HepG2 (cell line): ENCODE results near the gene RAD18. TPM values are rescaled to one million over a fixed set of nuclear protein-coding genes. Genes with fewer than 3 reads are reported as not detected.

Experiments
- ATAC-seq: fragments of 200-7000 bp; cut with Tn5 transposase; 3 replicates; pipeline ENCODE4 v1.9.1; 2020; ENCODE audit warnings: mild to moderate bottlenecking, moderate library complexity
- BruUV-seq: library from RNA; stranded (reverse); fragments of 400-500 nt; replicated peaks from 2 replicates; lab custom pipeline; 2021; lab: Mats Ljungman, UMichigan
- CTCF ChIA-PET: fragments of 300-600 bp; formaldehyde crosslinking; extraction: SDS; loops from one replicate; lab custom pipeline; 2021; ENCODE audit warnings: low total read pairs, inconsistent platforms, low intra/inter-chr PET ratio; lab: Yijun Ruan, JAX
- POLR2A ChIA-PET: fragments of 350-600 bp; sonication (Branson Sonifier 250); formaldehyde crosslinking; loops from one replicate; lab custom pipeline; 2020; ENCODE audit warnings: antibody characterized with exemption, inconsistent platforms; lab: Yijun Ruan, JAX
- DNase-seq: peaks from one replicate; pipeline ENCODE4 v3.0.0-alpha.2; 2015; ENCODE audit warnings: low spot score
- FAIRE-seq: peaks from 3 replicates; lab custom pipeline; 2011; peaks lifted over from hg19 to GRCh38; lab: Jason Lieb, UNC
- H2AFZ ChIP-seq: one replicate; pipeline ENCODE4 v1.6.1; 2011; ENCODE audit warnings: low read length, inconsistent platforms
- H3K27ac ChIP-seq: fragments of 300-600 bp; 3 replicates; pipeline ENCODE4 v1.8.0; 2011; ENCODE audit warnings: mixed run types, mild to moderate bottlenecking, mixed read lengths, low read length, inconsistent platforms; ENCODE audit not compliant: insufficient read depth; ENCODE audit errors: extremely low read length
- H3K27me3 ChIP-seq, 2 experiments: fragments of 200-600 bp in 1 of 2; 2 replicates in 1 of 2; 3 replicates in 1 of 2; pipeline versions ENCODE4 v1.6.0 to v1.8.0; 2011; ENCODE audit warnings: low read length in 2 of 2, mild to moderate bottlenecking in 2 of 2, moderate library complexity in 2 of 2, inconsistent platforms in 1 of 2; ENCODE audit not compliant: insufficient read depth in 2 of 2, control insufficient read depth in 1 of 2
- H3K36me3 ChIP-seq, 2 experiments: fragments of 200-600 bp in 1 of 2; replicated peaks in 1 of 2; 2 replicates in 1 of 2; 3 replicates in 1 of 2; pipeline versions ENCODE4 v1.5.1 to v1.8.0; 2011; ENCODE audit warnings: low read length in 2 of 2, inconsistent platforms in 1 of 2; ENCODE audit not compliant: insufficient read depth in 2 of 2, control insufficient read depth in 1 of 2
- H3K4me1 ChIP-seq: 2 replicates; pipeline ENCODE4 v1.5.1; 2012; ENCODE audit warnings: low read length, inconsistent platforms; ENCODE audit not compliant: insufficient read depth
- H3K4me2 ChIP-seq: 2 replicates; pipeline ENCODE4 v1.6.0; 2011; ENCODE audit warnings: low read depth, low read length, inconsistent platforms
- H3K4me3 ChIP-seq, 3 experiments: fragments of 200-600 bp in 1 of 3; sonication (generic), shearing (Covaris generic) in 1 of 3; replicated peaks in 1 of 3; 2 replicates each; pipeline ENCODE4 v1.5.1; 2011 to 2016; ENCODE audit warnings: low read length in 3 of 3, inconsistent platforms in 2 of 3, low read depth in 2 of 3, mild to moderate bottlenecking in 2 of 3, control low read depth in 1 of 3, mixed read lengths in 1 of 3; ENCODE audit not compliant: insufficient read depth in 1 of 3
- H3K79me2 ChIP-seq: one replicate; pipeline ENCODE4 v1.6.1; 2011; ENCODE audit warnings: low read length, inconsistent platforms; ENCODE audit not compliant: insufficient read depth
- H3K9ac ChIP-seq: 2 replicates; pipeline ENCODE4 v1.6.0; 2011; ENCODE audit warnings: mild to moderate bottlenecking, low read depth, low read length, inconsistent platforms; ENCODE audit not compliant: insufficient read depth
- H3K9me3 ChIP-seq: 2 replicates; pipeline ENCODE4 v1.5.1; 2012; ENCODE audit warnings: mild to moderate bottlenecking, low read length
- H4K20me1 ChIP-seq: 2 replicates; pipeline ENCODE4 v1.6.0; 2011; ENCODE audit warnings: inconsistent platforms, mild to moderate bottlenecking, low read length, moderate library complexity; ENCODE audit not compliant: insufficient read depth
- ATF1 ChIP-seq: IDR thresholded peaks from 2 replicates; pipeline ENCODE4 v1.6.1; 2016; ENCODE audit warnings: mild to moderate bottlenecking, control low read depth
- ELF1 ChIP-seq: sonication (generic); formaldehyde crosslinking; IDR thresholded peaks from 2 replicates; pipeline ENCODE4 v1.4.0; 2020; ENCODE audit warnings: missing genetic modification reagents
- GATA4 ChIP-seq: sonication (generic); IDR thresholded peaks from 2 replicates; pipeline ENCODE4 v1.6.1; 2016; ENCODE audit warnings: antibody characterized with exemption, low read depth, borderline replicate concordance
- JUN ChIP-seq: sonication (generic); formaldehyde crosslinking; IDR thresholded peaks from 2 replicates; pipeline ENCODE4 v1.4.0; 2020; ENCODE audit warnings: mild to moderate bottlenecking, missing genetic modification reagents
- RAD51 ChIP-seq: fragments of 450-650 bp; IDR thresholded peaks from 2 replicates; pipeline ENCODE4 v1.6.1; 2016; ENCODE audit warnings: borderline replicate concordance
- SRSF4 ChIP-seq: fragments of 200-400 bp; formaldehyde crosslinking; IDR thresholded peaks from one replicate; pipeline ENCODE4 v1.6.1; 2018; ENCODE audit warnings: mild to moderate bottlenecking, low read depth, low read length, moderate library complexity; ENCODE audit not compliant: poor library complexity, severe bottlenecking
- YEATS4 ChIP-seq: sonication (generic); formaldehyde crosslinking; IDR thresholded peaks from 2 replicates; pipeline ENCODE4 v1.4.0; 2020; ENCODE audit warnings: missing genetic modification reagents, borderline replicate concordance
- ZNF263 ChIP-seq: sonication (generic); formaldehyde crosslinking; IDR thresholded peaks from 2 replicates; pipeline ENCODE4 v1.4.0; 2020; ENCODE audit warnings: missing genetic modification reagents
- ZNF292 ChIP-seq: sonication (generic); formaldehyde crosslinking; IDR thresholded peaks from 2 replicates; pipeline ENCODE4 v1.8.1; 2022; ENCODE audit warnings: mild to moderate bottlenecking, low read depth, missing genetic modification reagents, borderline replicate concordance
- ZNF556 ChIP-seq: sonication (generic); formaldehyde crosslinking; IDR thresholded peaks from 2 replicates; pipeline ENCODE4 v1.4.0; 2020; ENCODE audit warnings: mild to moderate bottlenecking, missing genetic modification reagents, borderline replicate concordance
- WGBS: methylation state at CpG from one replicate; pipeline ENCODE4 v1.1.6; 2017; ENCODE audit warnings: low lambda C conversion rate; 5-methylcytosine and 5-hydroxymethylcytosine counted together
- in situ Hi-C: cut with HindIII; loops from 2 replicates; pipeline ENCODE4 v1.10.0; 2017; ENCODE audit warnings: low pct_unique_long_range_greater_than_20kb; ENCODE audit not compliant: extremely low pct_ligation_motif_present
- intact Hi-C: fragments of 100-400 bp; cut with micrococcal nuclease; formaldehyde crosslinking; loops from one replicate; pipeline ENCODE4 v1.10.0; 2022; ENCODE audit not compliant: unreplicated experiment
- polyA plus RNA-seq, 8 experiments: library from polyadenylated mRNA; depleted of rRNA in 3 of 8; stranded (reverse) in 7 of 8; unstranded in 1 of 8; fragments of >200 nt; fragmentation: Illumina TruSeq in 4 of 8; extraction: Trizol in 4 of 8; gene quantifications; 2 replicates each; pipeline versions ENCODE4 v1.2.1 to v1.2.3, GENCODE V29; 2011 to 2016; ENCODE audit warnings: low read depth in 4 of 8, missing spikeins in 1 of 8, mixed read lengths in 1 of 8; ENCODE audit not compliant: insufficient read depth in 1 of 8
- total RNA-seq, 5 experiments: library from RNA; depleted of rRNA; stranded (reverse); fragments of >200 nt; fragmentation: Illumina TruSeq; extraction: Trizol; gene quantifications; 2 replicates each; pipeline ENCODE4 v1.2.3, GENCODE V29; 2016; ENCODE audit warnings: low read depth in 1 of 5
- TF ChIP-seq, protein P1 (sequence below): sonication (generic); formaldehyde crosslinking; IDR thresholded peaks from 2 replicates; pipeline ENCODE4 v1.4.0; 2020; ENCODE audit warnings: missing genetic modification reagents
- TF ChIP-seq, protein P2 (sequence below): fragments of 450-650 bp; IDR thresholded peaks from 2 replicates; pipeline ENCODE4 v1.6.1; 2016
- TF ChIP-seq, protein P3 (sequence below): sonication (generic); formaldehyde crosslinking; IDR thresholded peaks from 2 replicates; pipeline ENCODE4 v1.5.0; 2020; ENCODE audit warnings: mild to moderate bottlenecking, missing genetic modification reagents, borderline replicate concordance

Gene RAD18
- total and polyA plus RNA-seq, 2 of the 13 experiments (the other 11 are each of a cell fraction or from before 2014, with no cell fraction given): 5.9 to 20.7 TPM

DNA sequence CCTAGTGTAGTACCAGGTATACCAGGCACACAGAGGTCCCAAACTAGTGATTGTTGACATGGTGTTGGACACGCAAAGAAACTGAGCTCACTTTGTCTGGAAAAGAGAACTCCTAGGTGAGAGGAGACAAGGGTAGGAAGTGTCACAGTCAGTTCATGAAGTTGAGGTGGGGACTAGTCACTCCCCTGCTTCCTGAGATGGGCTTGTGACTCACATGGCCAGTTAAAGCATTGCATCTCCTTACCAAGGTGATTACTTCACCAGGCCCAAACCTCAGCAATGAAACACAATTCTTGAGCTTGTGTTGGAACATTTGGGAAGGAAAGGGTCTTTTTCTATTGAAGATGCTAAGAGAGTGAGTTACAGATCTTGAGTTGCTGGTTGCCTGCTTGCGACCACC lies 49.2 kb upstream of the RAD18 start:
- 50% methylated on average over 2 of the region's 2 CpGs for WGBS
- H3K9ac ChIP-seq: no peak overlapping the region
- TF ChIP-seq ZNF263 (CRISPR knock-in tag): no peak
- TF ChIP-seq ZNF556 (CRISPR knock-in tag): no peak
- TF ChIP-seq ATF1 (CRISPR knock-in tag): no peak
- TF ChIP-seq JUN (CRISPR knock-in tag): no peak
- no peak for TF ChIP-seq RAD51
- TF ChIP-seq, protein P1, sequence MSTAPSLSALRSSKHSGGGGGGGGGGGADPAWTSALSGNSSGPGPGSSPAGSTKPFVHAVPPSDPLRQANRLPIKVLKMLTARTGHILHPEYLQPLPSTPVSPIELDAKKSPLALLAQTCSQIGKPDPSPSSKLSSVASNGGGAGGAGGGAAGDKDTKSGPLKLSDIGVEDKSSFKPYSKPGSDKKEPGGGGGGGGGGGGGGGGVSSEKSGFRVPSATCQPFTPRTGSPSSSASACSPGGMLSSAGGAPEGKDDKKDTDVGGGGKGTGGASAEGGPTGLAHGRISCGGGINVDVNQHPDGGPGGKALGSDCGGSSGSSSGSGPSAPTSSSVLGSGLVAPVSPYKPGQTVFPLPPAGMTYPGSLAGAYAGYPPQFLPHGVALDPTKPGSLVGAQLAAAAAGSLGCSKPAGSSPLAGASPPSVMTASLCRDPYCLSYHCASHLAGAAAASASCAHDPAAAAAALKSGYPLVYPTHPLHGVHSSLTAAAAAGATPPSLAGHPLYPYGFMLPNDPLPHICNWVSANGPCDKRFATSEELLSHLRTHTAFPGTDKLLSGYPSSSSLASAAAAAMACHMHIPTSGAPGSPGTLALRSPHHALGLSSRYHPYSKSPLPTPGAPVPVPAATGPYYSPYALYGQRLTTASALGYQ (CRISPR knock-in tag): no peak
- TF ChIP-seq ELF1 (CRISPR knock-in tag): no peak
- TF ChIP-seq, all 625 proteins: peak for 0
- POLR2A ChIA-PET: no interaction called here
- Histone ChIP-seq H3K36me3 (no peaks in the 10 kb centered on the region), H3K4me2 (no peak overlapping the region), H4K20me1 (no peaks in the 10 kb centered on the region), H3K27me3 (0 out of 5 replicates have a peak, but pooled peaks cover 0 to 3% of the 10 kb centered on the region in 2 experiments), H2AFZ (no peak overlapping the region), H3K27ac (no peak overlapping the region), H3K79me2 (no peaks in the 10 kb centered on the region), H3K4me1 (peaks cover 3% of the 10 kb centered on the region), H3K9me3 (no peaks in the 10 kb centered on the region), H3K4me3 (no peak overlapping the region)
- DNase-seq (no peak), FAIRE-seq (no peak), ATAC-seq (no peak)
- in situ Hi-C loops: no loop called here
- BruUV-seq: no TSS peak
- CTCF ChIA-PET: no interaction called here
- intact Hi-C loops: no loop called here

DNA sequence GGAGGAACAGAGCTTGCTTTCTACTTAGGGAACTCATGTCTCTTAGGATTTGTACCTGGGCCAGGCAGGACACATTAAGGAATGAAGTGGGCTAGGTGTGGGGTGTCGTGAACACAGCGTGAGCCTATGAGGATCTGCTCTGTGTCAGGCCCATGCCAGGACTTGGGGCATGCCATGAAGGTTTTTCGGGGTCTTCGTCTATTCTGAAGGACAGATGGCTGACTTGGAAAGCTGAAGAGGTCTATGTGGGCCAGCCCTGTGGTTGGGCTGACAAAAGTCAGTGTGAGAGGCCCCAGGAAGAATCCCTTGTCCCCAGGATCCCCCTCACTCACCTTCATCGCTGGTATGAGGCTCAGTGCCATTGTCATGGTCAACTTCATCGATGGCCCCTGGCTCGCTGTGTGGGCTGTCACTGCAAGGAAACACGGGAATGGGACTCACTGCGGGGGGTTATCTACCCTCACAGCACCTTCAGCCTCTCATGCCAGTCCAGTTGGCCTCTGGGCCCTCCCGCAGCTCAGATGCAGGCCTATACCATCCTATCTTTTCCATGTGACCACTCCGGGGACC lies 46.8 kb upstream of the RAD18 start:
- no peaks in the 10 kb centered on the region for H3K9me3 ChIP-seq
- 0 out of 5 replicates have a peak, but pooled peaks cover 0 to 3% of the 10 kb centered on the region in 2 experiments for H3K27me3 ChIP-seq
- DNase-seq (no peak), ATAC-seq (no peak), FAIRE-seq (no peak)
- ChIA-PET CTCF (no interaction called here), POLR2A (no interaction called here)
- no peaks in the 10 kb centered on the region for H3K79me2 ChIP-seq
- no peaks in the 10 kb centered on the region for H3K36me3 ChIP-seq
- no peak overlapping the region for H3K9ac ChIP-seq
- intact Hi-C loops: no loop called here
- H3K4me2 ChIP-seq: no peak overlapping the region
- H3K27ac ChIP-seq: no peak overlapping the region
- 43% methylated on average over 6 of the region's 11 CpGs for WGBS
- H3K4me1 ChIP-seq: peaks cover 9% of the 10 kb centered on the region
- no peaks in the 10 kb centered on the region for H4K20me1 ChIP-seq
- H3K4me3 ChIP-seq: no peak overlapping the region
- BruUV-seq: no TSS peak
- in situ Hi-C loops: no loop called here
- H2AFZ ChIP-seq: no peak overlapping the region
- no peak for TF ChIP-seq ZNF292 (CRISPR knock-in tag)
- TF ChIP-seq, protein P2, sequence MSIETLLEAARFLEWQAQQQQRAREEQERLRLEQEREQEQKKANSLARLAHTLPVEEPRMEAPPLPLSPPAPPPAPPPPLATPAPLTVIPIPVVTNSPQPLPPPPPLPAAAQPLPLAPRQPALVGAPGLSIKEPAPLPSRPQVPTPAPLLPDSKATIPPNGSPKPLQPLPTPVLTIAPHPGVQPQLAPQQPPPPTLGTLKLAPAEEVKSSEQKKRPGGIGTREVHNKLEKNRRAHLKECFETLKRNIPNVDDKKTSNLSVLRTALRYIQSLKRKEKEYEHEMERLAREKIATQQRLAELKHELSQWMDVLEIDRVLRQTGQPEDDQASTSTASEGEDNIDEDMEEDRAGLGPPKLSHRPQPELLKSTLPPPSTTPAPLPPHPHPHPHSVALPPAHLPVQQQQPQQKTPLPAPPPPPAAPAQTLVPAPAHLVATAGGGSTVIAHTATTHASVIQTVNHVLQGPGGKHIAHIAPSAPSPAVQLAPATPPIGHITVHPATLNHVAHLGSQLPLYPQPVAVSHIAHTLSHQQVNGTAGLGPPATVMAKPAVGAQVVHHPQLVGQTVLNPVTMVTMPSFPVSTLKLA: no peak
- no peak for TF ChIP-seq GATA4
- no peak for TF ChIP-seq SRSF4
- no peak for TF ChIP-seq YEATS4
- TF ChIP-seq, protein P3, sequence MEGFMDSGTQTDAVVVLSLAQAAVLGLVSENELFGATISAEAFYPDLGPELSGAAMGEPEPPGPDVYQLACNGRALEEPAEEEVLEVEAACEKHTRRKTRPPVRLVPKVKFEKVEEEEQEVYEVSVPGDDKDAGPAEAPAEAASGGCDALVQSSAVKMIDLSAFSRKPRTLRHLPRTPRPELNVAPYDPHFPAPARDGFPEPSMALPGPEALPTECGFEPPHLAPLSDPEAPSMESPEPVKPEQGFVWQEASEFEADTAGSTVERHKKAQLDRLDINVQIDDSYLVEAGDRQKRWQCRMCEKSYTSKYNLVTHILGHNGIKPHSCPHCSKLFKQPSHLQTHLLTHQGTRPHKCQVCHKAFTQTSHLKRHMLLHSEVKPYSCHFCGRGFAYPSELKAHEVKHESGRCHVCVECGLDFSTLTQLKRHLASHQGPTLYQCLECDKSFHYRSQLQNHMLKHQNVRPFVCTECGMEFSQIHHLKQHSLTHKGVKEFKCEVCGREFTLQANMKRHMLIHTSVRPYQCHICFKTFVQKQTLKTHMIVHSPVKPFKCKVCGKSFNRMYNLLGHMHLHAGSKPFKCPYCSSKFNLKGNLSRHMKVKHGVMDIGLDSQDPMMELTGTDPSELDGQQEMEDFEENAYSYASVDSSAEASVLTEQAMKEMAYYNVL (CRISPR knock-in tag): no peak
